Liver (tissue), 9 donors: Measurements from ENCODE around the gene XXYLT1. TPM values are rescaled to one million over a fixed set of nuclear protein-coding genes. Genes with fewer than 3 reads are reported as not detected.

ENCODE experiments used
- DNase-seq: peaks from one replicate; pipeline ENCODE4 v3.0.0-alpha.2; 2017; ENCODE audit warnings: low spot score
- H3K27ac ChIP-seq, 2 donors: one replicate each; pipeline ENCODE4 v1.7.0; 2013; ENCODE audit warnings: inconsistent platforms in 2 of 2, low read length in 2 of 2, control low read depth in 1 of 2, low read depth in 1 of 2, mild to moderate bottlenecking in 1 of 2
- H3K27me3 ChIP-seq, 4 donors: one replicate each; pipeline versions ENCODE4 v1.6.1 to v1.7.0; 2013; ENCODE audit warnings: low read length in 3 of 4, inconsistent platforms in 1 of 4, mild to moderate bottlenecking in 1 of 4, moderate library complexity in 1 of 4; ENCODE audit not compliant: control insufficient read depth in 4 of 4, insufficient read depth in 4 of 4
- H3K36me3 ChIP-seq, 4 donors: one replicate each; pipeline versions ENCODE4 v1.6.1 to v1.7.0; 2013; ENCODE audit warnings: low read length in 3 of 4, mild to moderate bottlenecking in 3 of 4, low read depth in 1 of 4, moderate library complexity in 1 of 4; ENCODE audit not compliant: control insufficient read depth in 4 of 4, insufficient read depth in 3 of 4
- H3K4me1 ChIP-seq, 4 donors: one replicate each; pipeline versions ENCODE4 v1.6.1 to v1.7.0; 2013; ENCODE audit warnings: low read length in 3 of 4, mild to moderate bottlenecking in 3 of 4, moderate library complexity in 1 of 4; ENCODE audit not compliant: control insufficient read depth in 4 of 4, insufficient read depth in 4 of 4
- H3K4me3 ChIP-seq, 3 donors: one replicate each; pipeline versions ENCODE4 v1.6.1 to v1.7.0; 2013; ENCODE audit warnings: low read length in 3 of 3, control low read depth in 1 of 3, low read depth in 1 of 3, mild to moderate bottlenecking in 1 of 3
- H3K9ac ChIP-seq, 2 donors: one replicate each; pipeline ENCODE4 v1.7.0; 2013; ENCODE audit warnings: low read length in 2 of 2, mild to moderate bottlenecking in 2 of 2, moderate library complexity in 2 of 2, control low read depth in 1 of 2, low read depth in 1 of 2
- H3K9me3 ChIP-seq, 4 donors: one replicate each; pipeline versions ENCODE4 v1.6.1 to v1.7.0; 2013; ENCODE audit warnings: low read length in 3 of 4; ENCODE audit not compliant: control insufficient read depth in 4 of 4
- EGR1 ChIP-seq, 2 donors: IDR thresholded peaks; 2 replicates each; pipeline ENCODE4 v1.6.1; 2016 to 2018; ENCODE audit warnings: antibody characterized with exemption in 2 of 2, low read depth in 2 of 2
- FOXA1 ChIP-seq: IDR thresholded peaks from 2 replicates; pipeline ENCODE4 v1.6.1; 2016; ENCODE audit warnings: antibody characterized with exemption
- GABPA ChIP-seq, 2 donors: IDR thresholded peaks in 1 of 2; conservative IDR thresholded peaks in 1 of 2; 2 replicates each; pipeline ENCODE4 v1.6.1; 2016; ENCODE audit warnings: antibody characterized with exemption in 2 of 2, mild to moderate bottlenecking in 1 of 2, moderate library complexity in 1 of 2
- HNF4A ChIP-seq, 2 donors: conservative IDR thresholded peaks; 2 replicates each; pipeline ENCODE4 v1.6.1; 2016; ENCODE audit warnings: antibody characterized with exemption in 2 of 2, mild to moderate bottlenecking in 2 of 2
- HNF4G ChIP-seq: IDR thresholded peaks from 2 replicates; pipeline ENCODE4 v1.6.1; 2016; ENCODE audit warnings: antibody characterized with exemption
- JUND ChIP-seq, 2 donors: IDR thresholded peaks; 2 replicates each; pipeline ENCODE4 v1.6.1; 2016; ENCODE audit warnings: antibody characterized with exemption in 2 of 2
- NR2F2 ChIP-seq: IDR thresholded peaks from 2 replicates; pipeline ENCODE4 v1.6.1; 2016; ENCODE audit warnings: antibody characterized with exemption
- RAD21 ChIP-seq, 2 donors: IDR thresholded peaks; 2 replicates each; pipeline ENCODE4 v1.6.1; 2016; ENCODE audit warnings: antibody characterized with exemption in 2 of 2, mild to moderate bottlenecking in 2 of 2
- RXRA ChIP-seq, 2 donors: IDR thresholded peaks; 2 replicates each; pipeline ENCODE4 v1.6.1; 2017 to 2018; ENCODE audit warnings: antibody characterized with exemption in 2 of 2, mild to moderate bottlenecking in 1 of 2
- TAF1 ChIP-seq: conservative IDR thresholded peaks from 2 replicates; pipeline ENCODE4 v1.6.1; 2016; ENCODE audit warnings: antibody characterized with exemption, mild to moderate bottlenecking
- YY1 ChIP-seq: IDR thresholded peaks from 2 replicates; pipeline ENCODE4 v1.6.1; 2016; ENCODE audit warnings: antibody characterized with exemption, mild to moderate bottlenecking
- WGBS: extraction: QIAGEN DNeasy Blood & Tissue Kit; methylation state at CpG from one replicate; pipeline ENCODE4 v1.1.7; 2013; 5-methylcytosine and 5-hydroxymethylcytosine counted together
- polyA plus RNA-seq, 2 donors: library from polyadenylated mRNA; stranded (reverse) in 1 of 2; unstranded in 1 of 2; fragments of 200-250 nt in 1 of 2; fragments of >200 nt in 1 of 2; fragmentation: Nextera tagmentation in 1 of 2; extraction: Ambion mirVana in 1 of 2; gene quantifications; one replicate each; pipeline versions ENCODE4 v1.2.1 to v1.2.3, GENCODE V29; 2013 to 2015
- total RNA-seq, 2 donors: library from RNA; depleted of rRNA; stranded (reverse); fragments of >200 nt; gene quantifications; one replicate each; pipeline ENCODE4 v1.2.3, GENCODE V29; 2014
- TF ChIP-seq, protein P1 (sequence below): IDR thresholded peaks from 2 replicates; pipeline ENCODE4 v1.6.1; 2016; ENCODE audit warnings: antibody characterized with exemption, mild to moderate bottlenecking
- TF ChIP-seq, protein P2 (sequence below): IDR thresholded peaks from 2 replicates; pipeline ENCODE4 v1.6.1; 2016; ENCODE audit warnings: antibody characterized with exemption
- TF ChIP-seq, protein P3 (sequence below): fragments of 150-350 bp; IDR thresholded peaks from 2 replicates; pipeline ENCODE4 v1.5.1; 2017; ENCODE audit warnings: improper control_type of control experiment, low read depth, low read length; ENCODE audit not compliant: missing input control
- donor health status: healthy.
- donor health status: healthy.
- donor health status: healthy.
- donor health status: healthy.
- donor health status: healthy.

Gene XXYLT1
- total and polyA plus RNA-seq, 4 donors = 0.93 to 7.6 (median 2.8) TPM

DNA sequence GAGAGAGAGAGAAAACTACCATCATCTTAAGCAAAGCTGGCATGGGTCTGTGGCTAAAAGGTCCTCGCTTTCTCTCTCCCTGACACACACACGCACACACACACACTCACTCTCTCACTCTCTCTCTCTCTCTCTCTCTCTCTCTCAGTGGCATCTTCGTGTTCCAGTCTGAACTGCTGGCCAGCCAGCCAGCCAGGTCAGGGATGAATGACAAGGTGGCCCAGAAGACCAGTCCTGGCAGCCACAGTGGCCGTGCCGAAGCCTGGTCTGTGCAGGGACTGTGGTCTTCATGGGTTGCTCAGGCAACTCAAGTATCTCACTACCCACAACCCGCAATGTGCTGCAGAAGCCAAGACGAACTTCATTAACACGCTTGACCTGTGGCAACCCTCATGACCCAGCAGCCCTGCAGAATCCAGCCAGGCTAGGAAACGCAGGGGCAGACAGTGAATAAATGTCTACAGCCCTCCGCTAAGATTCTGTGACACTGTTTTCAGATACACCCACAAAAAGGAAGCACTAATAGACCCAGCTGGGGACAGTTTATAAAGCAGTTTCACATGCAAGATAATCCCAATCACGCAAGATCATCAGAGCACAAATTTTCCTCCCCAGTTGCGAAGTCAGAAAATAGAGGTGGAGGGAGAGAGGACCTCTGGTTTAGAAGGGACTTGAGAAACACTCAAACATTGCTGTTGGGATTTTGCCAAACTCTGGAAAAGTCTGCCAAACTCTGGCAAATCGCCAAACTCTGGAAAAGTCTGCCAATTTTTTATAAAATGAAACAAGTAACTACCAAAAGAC is 66.4 kb downstream of the XXYLT1 start:
- no peak for DNase-seq
- H3K27ac ChIP-seq = peak overlapping the region in 1 of 2 donors; percentile 11
- TF ChIP-seq GABPA (IDR thresholded peaks at IDR 0.05 in 1 of 2, conservative IDR thresholded peaks at IDR 0.05 in 1 of 2) (no peak), RXRA (IDR thresholded peaks at IDR 0.05) (peak in 1 of 2 donors; percentile 1), NR2F2 (peak; percentile 63), FOXA1 (no peak)
- TF ChIP-seq, protein P1, sequence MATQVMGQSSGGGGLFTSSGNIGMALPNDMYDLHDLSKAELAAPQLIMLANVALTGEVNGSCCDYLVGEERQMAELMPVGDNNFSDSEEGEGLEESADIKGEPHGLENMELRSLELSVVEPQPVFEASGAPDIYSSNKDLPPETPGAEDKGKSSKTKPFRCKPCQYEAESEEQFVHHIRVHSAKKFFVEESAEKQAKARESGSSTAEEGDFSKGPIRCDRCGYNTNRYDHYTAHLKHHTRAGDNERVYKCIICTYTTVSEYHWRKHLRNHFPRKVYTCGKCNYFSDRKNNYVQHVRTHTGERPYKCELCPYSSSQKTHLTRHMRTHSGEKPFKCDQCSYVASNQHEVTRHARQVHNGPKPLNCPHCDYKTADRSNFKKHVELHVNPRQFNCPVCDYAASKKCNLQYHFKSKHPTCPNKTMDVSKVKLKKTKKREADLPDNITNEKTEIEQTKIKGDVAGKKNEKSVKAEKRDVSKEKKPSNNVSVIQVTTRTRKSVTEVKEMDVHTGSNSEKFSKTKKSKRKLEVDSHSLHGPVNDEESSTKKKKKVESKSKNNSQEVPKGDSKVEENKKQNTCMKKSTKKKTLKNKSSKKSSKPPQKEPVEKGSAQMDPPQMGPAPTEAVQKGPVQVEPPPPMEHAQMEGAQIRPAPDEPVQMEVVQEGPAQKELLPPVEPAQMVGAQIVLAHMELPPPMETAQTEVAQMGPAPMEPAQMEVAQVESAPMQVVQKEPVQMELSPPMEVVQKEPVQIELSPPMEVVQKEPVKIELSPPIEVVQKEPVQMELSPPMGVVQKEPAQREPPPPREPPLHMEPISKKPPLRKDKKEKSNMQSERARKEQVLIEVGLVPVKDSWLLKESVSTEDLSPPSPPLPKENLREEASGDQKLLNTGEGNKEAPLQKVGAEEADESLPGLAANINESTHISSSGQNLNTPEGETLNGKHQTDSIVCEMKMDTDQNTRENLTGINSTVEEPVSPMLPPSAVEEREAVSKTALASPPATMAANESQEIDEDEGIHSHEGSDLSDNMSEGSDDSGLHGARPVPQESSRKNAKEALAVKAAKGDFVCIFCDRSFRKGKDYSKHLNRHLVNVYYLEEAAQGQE = no peak
- WGBS = 66% methylated on average over 13 of the region's 13 CpGs
- no peaks in the 10 kb centered on the region for H3K27me3 ChIP-seq
- H3K9me3 ChIP-seq = no peaks in the 10 kb centered on the region
- peaks cover 0 to 4% (median 3%) of the 10 kb centered on the region in 4 donors for H3K4me1 ChIP-seq
- H3K9ac ChIP-seq = no peak overlapping the region
- no peaks in the 10 kb centered on the region for H3K36me3 ChIP-seq
- no peak overlapping the region for H3K4me3 ChIP-seq

GRCh38 chr3:195203606-195204005 is 67.4 kb downstream of the XXYLT1 start:
- Histone ChIP-seq H3K9me3 (no peaks in the 10 kb centered on the region), H3K4me1 (peaks cover 0 to 7% (median 3%) of the 10 kb centered on the region in 4 donors), H3K36me3 (no peaks in the 10 kb centered on the region), H3K9ac (no peak overlapping the region), H3K27ac (no peak overlapping the region), H3K27me3 (no peaks in the 10 kb centered on the region), H3K4me3 (no peak overlapping the region)
- TF ChIP-seq RAD21 (IDR thresholded peaks at IDR 0.05) (no peak), HNF4A (conservative IDR thresholded peaks at IDR 0.05) (no peak), GABPA (IDR thresholded peaks at IDR 0.05 in 1 of 2, conservative IDR thresholded peaks at IDR 0.05 in 1 of 2) (no peak), NR2F2 (no peak), RXRA (IDR thresholded peaks at IDR 0.05) (no peak), YY1 (no peak), FOXA1 (no peak), EGR1 (IDR thresholded peaks at IDR 0.05; ENCODE audit: low read depth in 2 of 2) (no peak), TAF1 (no peak), HNF4G (no peak), JUND (IDR thresholded peaks at IDR 0.05) (no peak)
- TF ChIP-seq, protein P2, sequence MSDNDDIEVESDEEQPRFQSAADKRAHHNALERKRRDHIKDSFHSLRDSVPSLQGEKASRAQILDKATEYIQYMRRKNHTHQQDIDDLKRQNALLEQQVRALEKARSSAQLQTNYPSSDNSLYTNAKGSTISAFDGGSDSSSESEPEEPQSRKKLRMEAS = no peak
- TF ChIP-seq, protein P3, sequence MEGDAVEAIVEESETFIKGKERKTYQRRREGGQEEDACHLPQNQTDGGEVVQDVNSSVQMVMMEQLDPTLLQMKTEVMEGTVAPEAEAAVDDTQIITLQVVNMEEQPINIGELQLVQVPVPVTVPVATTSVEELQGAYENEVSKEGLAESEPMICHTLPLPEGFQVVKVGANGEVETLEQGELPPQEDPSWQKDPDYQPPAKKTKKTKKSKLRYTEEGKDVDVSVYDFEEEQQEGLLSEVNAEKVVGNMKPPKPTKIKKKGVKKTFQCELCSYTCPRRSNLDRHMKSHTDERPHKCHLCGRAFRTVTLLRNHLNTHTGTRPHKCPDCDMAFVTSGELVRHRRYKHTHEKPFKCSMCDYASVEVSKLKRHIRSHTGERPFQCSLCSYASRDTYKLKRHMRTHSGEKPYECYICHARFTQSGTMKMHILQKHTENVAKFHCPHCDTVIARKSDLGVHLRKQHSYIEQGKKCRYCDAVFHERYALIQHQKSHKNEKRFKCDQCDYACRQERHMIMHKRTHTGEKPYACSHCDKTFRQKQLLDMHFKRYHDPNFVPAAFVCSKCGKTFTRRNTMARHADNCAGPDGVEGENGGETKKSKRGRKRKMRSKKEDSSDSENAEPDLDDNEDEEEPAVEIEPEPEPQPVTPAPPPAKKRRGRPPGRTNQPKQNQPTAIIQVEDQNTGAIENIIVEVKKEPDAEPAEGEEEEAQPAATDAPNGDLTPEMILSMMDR = no peak
- DNase-seq = no peak
- 83% methylated on average over 6 of the region's 6 CpGs for WGBS
